Suppressor macrophage treated with lipopolysaccharide for 1 hour (primary cell): ENCODE data around the gene SFMBT2.
"Not testable (repeated sequence)": the region's sequence is repeated elsewhere in the genome, so short reads cannot be mapped to it uniquely, and the experiment has no call there.

Source experiments
- DNase-seq, 3 donors: peaks; one replicate each; pipeline ENCODE4 v3.0.0-alpha.2; 2020 to 2022

SFMBT2 gene

GRCh38 chr10:7400068-7400715, 10.6 kb downstream of the SFMBT2 start:
- no peak for DNase-seq

- DNase-seq: no peak
Observed at GRCh38 chr10:7399533-7399932, 11.3 kb downstream of the SFMBT2 start.

GRCh38 chr10:7397049-7398035, 13.5 kb downstream of the SFMBT2 start:
- DNase-seq: peak in 1 of 3 donors; percentile 33

GRCh38 chr10:7392301-7392700, 18.5 kb downstream of the SFMBT2 start:
- DNase-seq: not testable (repeated sequence)

GRCh38 chr10:7391748-7392147, 19.1 kb downstream of the SFMBT2 start:
- no peak for DNase-seq

GRCh38 chr10:7390689-7391110, 20.1 kb downstream of the SFMBT2 start:
- DNase-seq: not testable (repeated sequence)

GRCh38 chr10:7389844-7390243, 21.0 kb downstream of the SFMBT2 start:
- no peak for DNase-seq

- DNase-seq: no peak
Observed at GRCh38 chr10:7389346-7389745, 21.5 kb downstream of the SFMBT2 start.

GRCh38 chr10:7388602-7389001, 22.2 kb downstream of the SFMBT2 start:
- no peak for DNase-seq

GRCh38 chr10:7388149-7388548, 22.7 kb downstream of the SFMBT2 start:
- DNase-seq: not testable (repeated sequence)

GRCh38 chr10:7385114-7385513, 25.7 kb downstream of the SFMBT2 start:
- no peak for DNase-seq

- DNase-seq: no peak
Observed at GRCh38 chr10:7383442-7383841, 27.4 kb downstream of the SFMBT2 start.

GRCh38 chr10:7380704-7381241, 30.1 kb downstream of the SFMBT2 start:
- DNase-seq: no peak

GRCh38 chr10:7378602-7379403, 32.0 kb downstream of the SFMBT2 start:
- no peak for DNase-seq

GRCh38 chr10:7377614-7378248, 33.1 kb downstream of the SFMBT2 start:
- no peak for DNase-seq

- no peak for DNase-seq
Observed at GRCh38 chr10:7374795-7375194, 36.0 kb downstream of the SFMBT2 start.

- no peak for DNase-seq
Observed at GRCh38 chr10:7373039-7373438, 37.8 kb downstream of the SFMBT2 start.

GRCh38 chr10:7372504-7372903, 38.3 kb downstream of the SFMBT2 start:
- no peak for DNase-seq

GRCh38 chr10:7370511-7370910, 40.3 kb downstream of the SFMBT2 start:
- no peak for DNase-seq

- no peak for DNase-seq
Observed at GRCh38 chr10:7365027-7365745, 45.6 kb downstream of the SFMBT2 start.

GRCh38 chr10:7364474-7364873, 46.4 kb downstream of the SFMBT2 start:
- DNase-seq: no peak

GRCh38 chr10:7363700-7364099, 47.1 kb downstream of the SFMBT2 start:
- DNase-seq: no peak
